T-cell (primary cell): ENCODE data around the gene CDH8. TPM values are rescaled to one million over a fixed set of nuclear protein-coding genes. Genes with fewer than 3 reads are reported as not detected.

Experiments
- ATAC-seq, 4 experiments: fragments of 200-7000 bp in 3 of 4; fragments of 150-1000 bp in 1 of 4; cut with Tn5 transposase; replicated peaks in 1 of 4; 1 replicate in 3 of 4; 2 replicates in 1 of 4; pipeline ENCODE4 v1.10.0; 2021; ENCODE audit warnings: moderate library complexity in 3 of 4, mild to moderate bottlenecking in 2 of 4, moderate number of reproducible peaks in 1 of 4
- CTCF ChIA-PET, 2 donors: fragments of 300-600 bp; sonication (Branson Sonifier 250); formaldehyde crosslinking; loops; one replicate each; lab custom pipeline; 2022; ENCODE audit warnings: antibody characterized with exemption in 2 of 2; lab: Charles Lee
- POLR2A ChIA-PET, 2 donors: fragments of 300-600 bp; sonication (Branson Sonifier 250); formaldehyde crosslinking; loops; one replicate each; lab custom pipeline; 2022; ENCODE audit warnings: antibody characterized with exemption in 2 of 2; lab: Charles Lee
- DNase-seq, 35 experiments: peaks; one replicate each; pipeline versions ENCODE4 v3.0.0 to v3.0.0-alpha.2; 2013 to 2023
- H3K27ac ChIP-seq: one replicate; pipeline ENCODE4 v1.5.1; 2013; ENCODE audit warnings: low read length
- H3K27me3 ChIP-seq, 2 experiments: replicated peaks in 1 of 2; 1 replicate in 1 of 2; 2 replicates in 1 of 2; pipeline versions ENCODE4 v1.6.1 to v1.7.0; 2013; ENCODE audit warnings: low read length in 1 of 2, mixed read lengths in 1 of 2; ENCODE audit not compliant: control insufficient read depth in 2 of 2, insufficient read depth in 2 of 2; ENCODE audit errors: extremely low read depth in 1 of 2
- H3K36me3 ChIP-seq, 2 donors: 1 replicate in 1 of 2; 2 replicates in 1 of 2; pipeline versions ENCODE4 v1.6.1 to v1.7.0; 2013; ENCODE audit warnings: low read length in 1 of 2; ENCODE audit not compliant: control insufficient read depth in 2 of 2, insufficient read depth in 1 of 2; ENCODE audit errors: extremely low read depth in 1 of 2
- H3K4me1 ChIP-seq, 2 experiments: 1 replicate in 1 of 2; 2 replicates in 1 of 2; pipeline versions ENCODE4 v1.6.1 to v1.7.0; 2013; ENCODE audit warnings: low read length in 2 of 2, mixed read lengths in 1 of 2; ENCODE audit not compliant: insufficient read depth in 2 of 2, control insufficient read depth in 1 of 2; ENCODE audit errors: extremely low read depth in 1 of 2
- H3K4me3 ChIP-seq, 2 donors: 1 replicate in 1 of 2; 2 replicates in 1 of 2; pipeline versions ENCODE4 v1.5.1 to v1.7.0; 2013; ENCODE audit warnings: mild to moderate bottlenecking in 2 of 2, low read length in 1 of 2, moderate library complexity in 1 of 2; ENCODE audit not compliant: control insufficient read depth in 1 of 2; ENCODE audit errors: extremely low read depth in 1 of 2
- H3K9me3 ChIP-seq: 2 replicates; pipeline ENCODE4 v1.7.0; 2013
- H3K27ac Mint-ChIP-seq, 2 donors: one replicate each; pipeline ENCODE4 v1.8.0; 2020 to 2021; ENCODE audit warnings: mild to moderate bottlenecking in 2 of 2, mixed read lengths in 2 of 2
- H3K27me3 Mint-ChIP-seq, 2 donors: one replicate each; pipeline ENCODE4 v1.8.0; 2021 to 2022; ENCODE audit warnings: mixed read lengths in 2 of 2
- H3K36me3 Mint-ChIP-seq: one replicate; pipeline ENCODE4 v1.8.0; 2021; ENCODE audit warnings: mixed read lengths
- H3K4me1 Mint-ChIP-seq, 3 donors: one replicate each; pipeline ENCODE4 v1.8.0; 2020 to 2022; ENCODE audit warnings: mixed read lengths in 3 of 3, mild to moderate bottlenecking in 1 of 3
- H3K4me3 Mint-ChIP-seq, 3 donors: one replicate each; pipeline ENCODE4 v1.8.0; 2020 to 2022; ENCODE audit warnings: mild to moderate bottlenecking in 3 of 3, mixed read lengths in 3 of 3, moderate library complexity in 3 of 3
- H3K9me3 Mint-ChIP-seq, 3 donors: one replicate each; pipeline ENCODE4 v1.8.0; 2020 to 2022; ENCODE audit warnings: mixed read lengths in 3 of 3
- WGBS: methylation state at CpG from one replicate; pipeline ENCODE4 v1.1.5; 2013; ENCODE audit warnings: missing lambda C conversion rate; ENCODE audit not compliant: insufficient coverage; 5-methylcytosine and 5-hydroxymethylcytosine counted together
- total RNA-seq, 35 experiments: library from RNA in 6 of 35; stranded (reverse) in 6 of 35; fragments of 120-200 nt in 1 of 35; gene quantifications; one replicate each; pipeline versions ENCODE4 v1.2.1 to v1.2.4 and lab custom pipeline; 2013 to 2026

Gene CDH8
- total RNA-seq, 5 donors from 2014 or later (not counting 1 experiment from before 2014, with no cell fraction given): 0.39 to 1.0 TPM; not detected in 3

DNA sequence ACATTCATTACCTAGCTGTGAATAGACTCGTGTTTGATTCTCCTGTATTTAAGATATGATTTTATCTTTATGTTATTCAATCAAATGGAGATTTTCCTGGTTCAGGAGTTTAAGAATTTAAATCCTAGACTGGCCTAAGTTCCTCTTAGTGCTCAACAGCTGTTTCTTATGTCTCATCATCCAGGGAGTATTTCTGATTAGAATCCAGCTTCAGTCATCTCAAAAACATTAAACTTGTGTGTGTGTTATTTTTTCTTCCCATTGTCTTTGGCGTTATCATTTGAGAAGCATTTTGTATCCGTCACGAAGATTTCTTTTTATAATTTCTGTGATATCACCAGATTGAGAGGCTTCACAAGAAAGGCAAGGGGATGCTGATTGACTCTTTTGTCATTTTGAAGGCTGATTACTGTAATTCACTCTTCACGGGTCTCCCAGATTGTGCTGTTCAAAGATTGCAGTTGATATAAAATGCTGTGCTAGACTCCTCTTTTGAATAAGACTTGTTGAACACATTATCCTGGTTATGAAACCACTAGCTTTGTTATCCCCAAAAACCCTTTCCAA lies 204.8 kb downstream of the CDH8 start:
- Mint-ChIP-seq H3K9me3 (peaks cover 17 to 47% (median 19%) of the 10 kb centered on the region in 3 donors), H3K27me3 (no peaks in the 10 kb centered on the region), H3K36me3 (no peaks in the 10 kb centered on the region), H3K4me1 (no peaks in the 10 kb centered on the region), H3K27ac (no peak overlapping the region), H3K4me3 (no peak overlapping the region)
- ATAC-seq: no peak
- Histone ChIP-seq H3K4me1 (no peaks in the 10 kb centered on the region), H3K27ac (no peak overlapping the region), H3K9me3 (no peaks in the 10 kb centered on the region), H3K36me3 (no peaks in the 10 kb centered on the region), H3K4me3 (no peak overlapping the region), H3K27me3 (no peaks in the 10 kb centered on the region)
- DNase-seq: no peak
- ChIA-PET CTCF (no interaction called here), POLR2A (no interaction called here)
- WGBS: 100% methylated on average over 2 of the region's 5 CpGs

DNA sequence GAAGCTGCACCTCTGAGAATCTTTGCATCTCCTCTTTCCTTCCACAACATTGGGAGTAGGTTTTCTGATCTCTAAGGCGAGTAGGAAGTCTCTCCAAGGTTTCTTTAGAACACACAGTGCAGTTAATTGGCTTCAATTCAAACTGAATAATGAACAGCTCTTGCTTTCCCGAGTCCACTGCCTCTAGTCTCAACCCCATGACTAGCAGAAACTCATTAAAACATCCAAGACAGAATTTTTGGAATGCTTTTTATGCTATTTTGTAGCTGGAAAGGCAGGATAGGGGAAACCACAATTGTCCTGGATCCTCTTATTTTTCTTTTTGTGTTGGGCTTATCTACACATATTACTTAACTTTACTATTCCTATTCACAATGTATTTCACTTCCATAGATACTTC lies 206.6 kb downstream of the CDH8 start:
- H3K9me3 ChIP-seq: no peaks in the 10 kb centered on the region
- peaks cover 17 to 38% (median 17%) of the 10 kb centered on the region in 3 donors for H3K9me3 Mint-ChIP-seq
- H3K27ac Mint-ChIP-seq: no peak overlapping the region
- ChIA-PET CTCF (no interaction called here), POLR2A (no interaction called here)
- DNase-seq (no peak), ATAC-seq (no peak)
- H3K27me3 ChIP-seq: no peaks in the 10 kb centered on the region
- no peak overlapping the region for H3K27ac ChIP-seq
- H3K36me3 Mint-ChIP-seq: no peaks in the 10 kb centered on the region
- no peaks in the 10 kb centered on the region for H3K36me3 ChIP-seq
- no peak overlapping the region for H3K4me3 ChIP-seq
- H3K27me3 Mint-ChIP-seq: no peaks in the 10 kb centered on the region
- H3K4me1 Mint-ChIP-seq: no peaks in the 10 kb centered on the region
- WGBS: no CpG with 5 or more reads among the region's 2 CpGs
- H3K4me1 ChIP-seq: no peaks in the 10 kb centered on the region
- no peak overlapping the region for H3K4me3 Mint-ChIP-seq

DNA sequence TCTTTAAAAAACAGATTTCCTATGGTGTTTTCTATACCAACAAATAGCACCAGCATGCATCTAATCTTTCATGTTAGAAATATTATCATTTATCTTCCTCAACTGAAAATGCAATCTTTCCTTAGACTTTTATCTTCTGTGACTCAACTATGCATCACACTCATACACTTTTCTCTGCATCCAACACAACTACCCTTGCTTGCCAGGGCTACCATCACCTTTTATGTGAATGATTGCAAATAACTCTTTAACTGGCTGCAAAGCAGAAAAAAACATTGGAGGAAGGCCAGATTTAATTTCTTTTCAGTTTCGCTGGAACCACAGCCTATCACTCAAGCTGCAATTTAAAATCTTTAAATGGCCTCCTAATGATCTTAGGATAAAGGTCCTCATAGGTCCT lies 212.9 kb downstream of the CDH8 start:
- ATAC-seq (no peak), DNase-seq (no peak)
- Histone ChIP-seq H3K4me3 (no peak overlapping the region), H3K27me3 (no peaks in the 10 kb centered on the region), H3K4me1 (no peaks in the 10 kb centered on the region), H3K36me3 (no peaks in the 10 kb centered on the region), H3K27ac (no peak overlapping the region), H3K9me3 (no peaks in the 10 kb centered on the region)
- Mint-ChIP-seq H3K27me3 (no peaks in the 10 kb centered on the region), H3K4me3 (no peak overlapping the region), H3K4me1 (no peaks in the 10 kb centered on the region), H3K36me3 (no peaks in the 10 kb centered on the region), H3K9me3 (peaks cover 17 to 35% (median 23%) of the 10 kb centered on the region in 3 donors), H3K27ac (no peak overlapping the region)
- CTCF ChIA-PET: no interaction called here
- POLR2A ChIA-PET: no interaction called here
- 86% methylated on average over 1 of the region's 1 CpG for WGBS

DNA sequence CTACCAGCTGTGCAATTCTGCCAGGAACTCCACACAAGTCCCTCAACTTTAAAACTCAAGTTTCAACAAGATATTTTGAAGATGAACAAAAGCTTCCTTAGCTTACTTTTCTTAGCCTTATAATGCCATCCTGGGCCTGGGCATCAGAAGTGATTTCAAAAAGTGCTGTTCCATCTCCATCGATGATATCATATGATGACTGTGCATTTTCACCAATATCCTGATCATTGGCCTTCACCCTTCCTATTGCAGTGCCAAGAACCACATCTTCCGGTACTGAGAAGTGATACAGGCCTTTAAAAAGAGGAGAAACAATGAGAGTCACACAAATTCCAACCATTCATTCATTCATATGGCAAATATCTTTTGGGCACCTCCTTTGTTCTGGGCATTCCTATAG lies 215.4 kb downstream of the CDH8 start:
- POLR2A ChIA-PET: no interaction called here
- peaks cover 17 to 32% (median 30%) of the 10 kb centered on the region in 3 donors for H3K9me3 Mint-ChIP-seq
- WGBS: no CpG with 5 or more reads among the region's 2 CpGs
- H3K4me3 Mint-ChIP-seq: no peak overlapping the region
- no peaks in the 10 kb centered on the region for H3K27me3 ChIP-seq
- CTCF ChIA-PET: no interaction called here
- H3K4me1 ChIP-seq: no peaks in the 10 kb centered on the region
- H3K9me3 ChIP-seq: no peaks in the 10 kb centered on the region
- H3K36me3 Mint-ChIP-seq: no peaks in the 10 kb centered on the region
- H3K27me3 Mint-ChIP-seq: no peaks in the 10 kb centered on the region
- H3K36me3 ChIP-seq: no peaks in the 10 kb centered on the region
- H3K4me3 ChIP-seq: no peak overlapping the region
- ATAC-seq (no peak), DNase-seq (no peak)
- H3K27ac ChIP-seq: no peak overlapping the region
- H3K4me1 Mint-ChIP-seq: no peaks in the 10 kb centered on the region
- H3K27ac Mint-ChIP-seq: no peak overlapping the region

DNA sequence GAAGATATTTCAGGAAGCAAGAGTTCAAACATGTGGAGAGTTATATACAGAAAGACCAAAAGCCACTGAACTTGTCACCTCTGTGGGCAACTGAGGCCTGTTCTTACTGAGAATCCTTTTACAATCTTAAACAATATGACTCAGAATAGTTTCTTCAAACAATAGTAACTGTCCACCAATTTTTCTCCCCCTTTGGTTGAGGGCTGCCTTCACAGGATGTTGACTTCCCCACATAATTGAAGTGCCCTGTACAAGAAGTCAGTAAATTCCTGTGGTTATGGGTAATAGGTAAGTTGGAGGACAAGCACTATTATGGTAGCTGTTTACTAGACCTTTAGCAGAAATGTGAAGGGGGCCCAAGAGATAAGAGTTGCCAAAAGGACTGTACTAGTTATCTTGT lies 215.8 kb downstream of the CDH8 start:
- no peak for ATAC-seq

DNA sequence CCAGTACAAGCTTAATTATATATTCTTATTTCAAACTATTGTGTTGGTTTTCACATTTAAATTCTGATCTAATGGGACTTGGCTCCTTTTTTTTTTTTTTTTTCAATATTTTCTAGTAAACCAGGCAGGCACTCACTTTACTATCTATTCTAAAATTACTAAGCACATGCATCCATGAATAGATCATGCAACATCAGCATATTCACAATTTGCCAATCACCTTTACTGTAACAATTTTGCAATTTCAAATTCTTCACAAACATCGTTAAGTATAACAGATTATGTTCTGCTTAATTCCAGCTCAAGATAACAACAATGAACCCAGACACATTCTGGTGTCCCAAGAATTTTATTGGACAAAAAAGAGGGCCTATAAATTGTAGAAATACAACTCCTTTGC lies 217.4 kb downstream of the CDH8 start:
- Histone ChIP-seq H3K4me1 (no peaks in the 10 kb centered on the region), H3K27me3 (no peaks in the 10 kb centered on the region), H3K27ac (no peak overlapping the region), H3K36me3 (no peaks in the 10 kb centered on the region), H3K9me3 (no peaks in the 10 kb centered on the region), H3K4me3 (no peak overlapping the region)
- no peaks in the 10 kb centered on the region for H3K36me3 Mint-ChIP-seq
- ChIA-PET CTCF (no interaction called here), POLR2A (no interaction called here)
- H3K27me3 Mint-ChIP-seq: no peaks in the 10 kb centered on the region
- no CpG with 5 or more reads among the region's 1 CpG for WGBS
- no peak overlapping the region for H3K4me3 Mint-ChIP-seq
- DNase-seq: no peak
- peaks cover 17 to 37% (median 33%) of the 10 kb centered on the region in 3 donors for H3K9me3 Mint-ChIP-seq
- no peak for ATAC-seq
- no peak overlapping the region for H3K27ac Mint-ChIP-seq
- no peaks in the 10 kb centered on the region for H3K4me1 Mint-ChIP-seq

More for the DNA sequence above, 215.8 kb downstream of the CDH8 start:
- H3K9me3 Mint-ChIP-seq: peaks cover 17 to 35% (median 30%) of the 10 kb centered on the region in 3 donors
- no peaks in the 10 kb centered on the region for H3K9me3 ChIP-seq
- POLR2A ChIA-PET: no interaction called here
- H3K27ac Mint-ChIP-seq: no peak overlapping the region
- H3K4me3 ChIP-seq: no peak overlapping the region
- H3K4me3 Mint-ChIP-seq: no peak overlapping the region
- H3K36me3 Mint-ChIP-seq: no peaks in the 10 kb centered on the region
- no peaks in the 10 kb centered on the region for H3K36me3 ChIP-seq
- no peaks in the 10 kb centered on the region for H3K4me1 Mint-ChIP-seq
- CTCF ChIA-PET: no interaction called here
- H3K4me1 ChIP-seq: no peaks in the 10 kb centered on the region
- DNase-seq: no peak
- no peaks in the 10 kb centered on the region for H3K27me3 Mint-ChIP-seq
- no peaks in the 10 kb centered on the region for H3K27me3 ChIP-seq
- H3K27ac ChIP-seq: no peak overlapping the region
